ENCODE results near the gene SLC35G1. TPM values are rescaled to one million over a fixed set of nuclear protein-coding genes. Genes with fewer than 3 reads are reported as not detected.

Gene SLC35G1
- total and polyA plus RNA-seq, 2 of the 8 experiments (the other 6 are each of a cell fraction or from before 2014, with no cell fraction given) = 6.2 to 6.4 TPM

GRCh38 chr10:93921338-93921737 is 27.6 kb downstream of the SLC35G1 start (continued):
- TF ChIP-seq RNF2 (IDR thresholded peaks at IDR 0.05; ENCODE audit: borderline replicate concordance, low read depth, low read length, missing control alignments, poor library complexity, severe bottlenecking) = no peak

Data from H1 (cell line).